ENCODE measurements around the gene PRMT1. TPM values are rescaled to one million over a fixed set of nuclear protein-coding genes. Genes with fewer than 3 reads are reported as not detected.
A peak's percentile ranks its signal among the peaks of the same experiment; 100 is the strongest.

The PRMT1 gene
- polyA plus RNA-seq, 1 of the 3 experiments (the other 2 are of a cell fraction), result 789 TPM

- Histone ChIP-seq H3F3A (replicated peaks; ENCODE audit: insufficient read depth) (peaks cover 15% of the 10 kb centered on the region), H3K9me2 (no peaks in the 10 kb centered on the region), H3K36me3 (replicated peaks in 1 of 2; ENCODE audit: control insufficient read depth in 1 of 2, insufficient read depth in 2 of 2, low read length in 1 of 2) (no peaks in the 10 kb centered on the region), H3K79me2 (ENCODE audit: insufficient read depth) (peaks cover 2% of the 10 kb centered on the region), H3K4me1 (ENCODE audit: control insufficient read depth in 1 of 2, insufficient read depth in 2 of 2, low read depth in 1 of 2, low read length in 1 of 2) (peaks cover 8 to 9% of the 10 kb centered on the region in 2 experiments; a peak in 2 of 4 replicates), H2AFZ (ENCODE audit: low read depth) (peak overlapping the region; percentile 69; the same call in 1 of the 2 replicates), H3K9me3 (no peaks in the 10 kb centered on the region), H3K9ac (0 out of 2 replicates have a peak overlapping the region, but pooled peaks have one; percentile 4), H4K20me1 (ENCODE audit: insufficient read depth) (no peaks in the 10 kb centered on the region), H3K4me3 (ENCODE audit: low read depth in 2 of 2, low read length in 1 of 2) (peak overlapping the region in 1 of 2 experiments; percentile 23; a peak in 2 of 4 replicates), H3K27me3 (ENCODE audit: insufficient read depth) (no peaks in the 10 kb centered on the region), H3K4me2 (peak overlapping the region; percentile 17; the same call in 1 of the 2 replicates), H3K27ac (ENCODE audit: low read depth in 2 of 2, low read length in 1 of 2) (peak overlapping the region; percentile 12 to 65; a peak in 3 of 4 replicates)
- ChIA-PET CTCF (interaction anchor here (0.8 to 8.8 kb wide), 36 partner anchors 8 to 197 kb away, joined by 3 to 78 read pairs (median 4); partner anchors contain the start of genes ADM5, BCL2L12, CPT1C and IRF3), POLR2A (no interaction called here)
- WGBS (ENCODE audit: low lambda C conversion rate), result 19% methylated on average over 27 of the region's 28 CpGs
- DNase-seq, result peak; percentile 92
- TF ChIP-seq SMC3 (IDR thresholded peaks at IDR 0.05; ENCODE audit: low read depth, low read length), result peak; percentile 62
- TF ChIP-seq FOXJ3 (CRISPR knock-in tag; IDR thresholded peaks at IDR 0.05), result no peak
- peak; percentile 54; the same call in 1 of the 2 replicates for TF ChIP-seq MXI1 (IDR thresholded peaks at IDR 0.05; ENCODE audit: low read depth, low read length)
- TF ChIP-seq NFIC (IDR thresholded peaks at IDR 0.05; ENCODE audit: borderline replicate concordance), result no peak
- no peak for TF ChIP-seq TCF12 (IDR thresholded peaks at IDR 0.05)
- TF ChIP-seq GATA2 (CRISPR knock-in tag; IDR thresholded peaks at IDR 0.05), result no peak
- TF ChIP-seq CTCF (IDR thresholded peaks at IDR 0.05), result peak; percentile 95
- no peak for TF ChIP-seq USF2 (IDR thresholded peaks at IDR 0.05; ENCODE audit: borderline replicate concordance, low read depth, low read length)
- TF ChIP-seq RAD21 (IDR thresholded peaks at IDR 0.05; ENCODE audit: low read length), result peak; percentile 62
- TF ChIP-seq TEAD4 (IDR thresholded peaks at IDR 0.05; ENCODE audit: borderline replicate concordance, insufficient read depth), result no peak
- TF ChIP-seq JUND (IDR thresholded peaks at IDR 0.05), result no peak
- peak; percentile 44 for TF ChIP-seq PBX3 (IDR thresholded peaks at IDR 0.05)
Measured at GRCh38 chr19:49672131-49672919, 4.7 kb upstream of the PRMT1 start.

Data from SK-N-SH (cell line).